Caco-2 (cell line): ENCODE results near the gene TGM6. TPM values are rescaled to one million over a fixed set of nuclear protein-coding genes. Genes with fewer than 3 reads are reported as not detected.

Experiments
- BruUV-seq: library from RNA; stranded (reverse); fragments of 400-500 nt; replicated peaks from 2 replicates; lab custom pipeline; 2021; lab: Mats Ljungman, UMichigan
- CTCF ChIA-PET: fragments of 300-600 bp; sonication (Branson Sonifier 250); formaldehyde crosslinking; loops from one replicate; lab custom pipeline; 2022; ENCODE audit warnings: antibody characterized with exemption; lab: Charles Lee
- POLR2A ChIA-PET: fragments of 300-600 bp; sonication (Branson Sonifier 250); formaldehyde crosslinking; loops from one replicate; lab custom pipeline; 2022; ENCODE audit warnings: antibody characterized with exemption; lab: Charles Lee
- DNase-seq, 2 experiments: peaks; one replicate each; pipeline versions ENCODE4 v3.0.0 to v3.0.0-alpha.2; 2020 to 2022
- H3K27me3 ChIP-seq: replicated peaks from 2 replicates; pipeline ENCODE4 v1.6.0; 2011; ENCODE audit warnings: low read length; ENCODE audit not compliant: control insufficient read depth, insufficient read depth
- H3K36me3 ChIP-seq: 2 replicates; pipeline ENCODE4 v1.5.1; 2011; ENCODE audit warnings: low read length; ENCODE audit not compliant: control insufficient read depth, insufficient read depth
- H3K4me1 ChIP-seq: fragments of 250-450 bp; sonication (Bioruptor Pico); 2 replicates; pipeline ENCODE4 v1.5.1; 2020; ENCODE audit warnings: mild to moderate bottlenecking
- H3K4me3 ChIP-seq: 2 replicates; pipeline ENCODE4 v1.5.1; 2011; ENCODE audit warnings: low read depth, mild to moderate bottlenecking, control low read depth, low read length
- H3K9me3 ChIP-seq: fragments of 250-450 bp; sonication (Bioruptor Pico); 2 replicates; pipeline ENCODE4 v1.5.1; 2020; ENCODE audit warnings: mild to moderate bottlenecking, moderate library complexity
- H3K27ac Mint-ChIP-seq: one replicate; pipeline ENCODE4 v1.8.0; 2022; ENCODE audit warnings: mixed read lengths; ENCODE audit not compliant: unreplicated experiment
- H3K27me3 Mint-ChIP-seq: one replicate; pipeline ENCODE4 v1.8.0; 2022; ENCODE audit warnings: mixed read lengths; ENCODE audit not compliant: insufficient read depth, unreplicated experiment
- H3K36me3 Mint-ChIP-seq: one replicate; pipeline ENCODE4 v1.8.0; 2022; ENCODE audit warnings: mild to moderate bottlenecking, mixed read lengths; ENCODE audit not compliant: insufficient read depth, unreplicated experiment
- H3K4me1 Mint-ChIP-seq: one replicate; pipeline ENCODE4 v1.8.0; 2022; ENCODE audit warnings: low read depth, mixed read lengths; ENCODE audit not compliant: unreplicated experiment
- H3K4me3 Mint-ChIP-seq: one replicate; pipeline ENCODE4 v1.8.0; 2022; ENCODE audit warnings: mild to moderate bottlenecking, moderate library complexity, mixed read lengths; ENCODE audit not compliant: unreplicated experiment
- H3K9me3 Mint-ChIP-seq: one replicate; pipeline ENCODE4 v1.8.0; 2022; ENCODE audit warnings: mixed read lengths; ENCODE audit not compliant: unreplicated experiment
- intact Hi-C: fragments of 100-400 bp; cut with micrococcal nuclease; formaldehyde crosslinking; loops from one replicate; pipeline ENCODE4 v1.10.0; 2022; ENCODE audit not compliant: unreplicated experiment
- total RNA-seq: library from RNA; stranded (reverse); gene quantifications from 2 replicates; pipeline ENCODE4 v1.2.3, GENCODE V29; 2022
- TF ChIP-seq, protein P1 (sequence below), 2 experiments: fragments of 200-600 bp in 1 of 2; IDR thresholded peaks; 1 replicate in 1 of 2; 2 replicates in 1 of 2; pipeline versions ENCODE4 v1.5.1 to v1.8.0; 2011 to 2022; ENCODE audit warnings: antibody characterized with exemption in 1 of 2, control low read depth in 1 of 2, inconsistent platforms in 1 of 2, low read depth in 1 of 2, low read length in 1 of 2, mild to moderate bottlenecking in 1 of 2, moderate library complexity in 1 of 2; ENCODE audit not compliant: insufficient read depth in 1 of 2, severe bottlenecking in 1 of 2, unreplicated experiment in 1 of 2

TGM6 gene
- total RNA-seq, 1 experiment from 2014 or later: not detected

DNA sequence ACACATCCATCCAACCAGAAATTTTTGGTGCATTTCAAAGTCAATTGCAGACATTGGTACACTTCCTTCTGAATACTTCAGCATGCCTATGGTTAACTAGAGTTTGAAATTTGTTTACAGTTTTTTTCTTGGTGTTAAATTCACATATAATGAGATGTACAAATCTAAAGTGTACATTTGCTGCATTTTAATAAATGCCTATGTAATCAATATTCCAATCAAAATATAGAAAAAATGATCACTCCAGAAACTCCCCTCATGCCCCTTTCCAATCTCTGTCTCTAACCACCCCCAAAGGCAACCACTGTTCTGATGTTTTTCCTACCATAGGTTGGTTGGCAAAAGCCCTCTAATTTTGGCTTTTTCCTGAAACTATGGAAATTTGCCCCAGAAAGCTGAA lies 7.6 kb upstream of the TGM6 start:
- no peaks in the 10 kb centered on the region for H3K27me3 ChIP-seq
- Mint-ChIP-seq H3K4me1 (no peaks in the 10 kb centered on the region), H3K36me3 (peaks cover 5% of the 10 kb centered on the region), H3K27ac (no peak overlapping the region), H3K9me3 (peaks cover 19% of the 10 kb centered on the region), H3K4me3 (no peak overlapping the region), H3K27me3 (peaks cover 19% of the 10 kb centered on the region)
- POLR2A ChIA-PET: no interaction called here
- no peak overlapping the region for H3K4me3 ChIP-seq
- CTCF ChIA-PET: no interaction called here
- no peaks in the 10 kb centered on the region for H3K4me1 ChIP-seq
- BruUV-seq: no TSS peak
- intact Hi-C loops: no loop called here
- H3K36me3 ChIP-seq: no peaks in the 10 kb centered on the region
- TF ChIP-seq, protein P1, sequence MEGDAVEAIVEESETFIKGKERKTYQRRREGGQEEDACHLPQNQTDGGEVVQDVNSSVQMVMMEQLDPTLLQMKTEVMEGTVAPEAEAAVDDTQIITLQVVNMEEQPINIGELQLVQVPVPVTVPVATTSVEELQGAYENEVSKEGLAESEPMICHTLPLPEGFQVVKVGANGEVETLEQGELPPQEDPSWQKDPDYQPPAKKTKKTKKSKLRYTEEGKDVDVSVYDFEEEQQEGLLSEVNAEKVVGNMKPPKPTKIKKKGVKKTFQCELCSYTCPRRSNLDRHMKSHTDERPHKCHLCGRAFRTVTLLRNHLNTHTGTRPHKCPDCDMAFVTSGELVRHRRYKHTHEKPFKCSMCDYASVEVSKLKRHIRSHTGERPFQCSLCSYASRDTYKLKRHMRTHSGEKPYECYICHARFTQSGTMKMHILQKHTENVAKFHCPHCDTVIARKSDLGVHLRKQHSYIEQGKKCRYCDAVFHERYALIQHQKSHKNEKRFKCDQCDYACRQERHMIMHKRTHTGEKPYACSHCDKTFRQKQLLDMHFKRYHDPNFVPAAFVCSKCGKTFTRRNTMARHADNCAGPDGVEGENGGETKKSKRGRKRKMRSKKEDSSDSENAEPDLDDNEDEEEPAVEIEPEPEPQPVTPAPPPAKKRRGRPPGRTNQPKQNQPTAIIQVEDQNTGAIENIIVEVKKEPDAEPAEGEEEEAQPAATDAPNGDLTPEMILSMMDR (IDR thresholded peaks at IDR 0.05; ENCODE audit: insufficient read depth in 1 of 2, low read depth in 1 of 2, low read length in 1 of 2, severe bottlenecking in 1 of 2, unreplicated experiment in 1 of 2): no peak
- peaks cover 5% of the 10 kb centered on the region; the same call in 1 of the 2 replicates for H3K9me3 ChIP-seq
- DNase-seq: no peak

DNA sequence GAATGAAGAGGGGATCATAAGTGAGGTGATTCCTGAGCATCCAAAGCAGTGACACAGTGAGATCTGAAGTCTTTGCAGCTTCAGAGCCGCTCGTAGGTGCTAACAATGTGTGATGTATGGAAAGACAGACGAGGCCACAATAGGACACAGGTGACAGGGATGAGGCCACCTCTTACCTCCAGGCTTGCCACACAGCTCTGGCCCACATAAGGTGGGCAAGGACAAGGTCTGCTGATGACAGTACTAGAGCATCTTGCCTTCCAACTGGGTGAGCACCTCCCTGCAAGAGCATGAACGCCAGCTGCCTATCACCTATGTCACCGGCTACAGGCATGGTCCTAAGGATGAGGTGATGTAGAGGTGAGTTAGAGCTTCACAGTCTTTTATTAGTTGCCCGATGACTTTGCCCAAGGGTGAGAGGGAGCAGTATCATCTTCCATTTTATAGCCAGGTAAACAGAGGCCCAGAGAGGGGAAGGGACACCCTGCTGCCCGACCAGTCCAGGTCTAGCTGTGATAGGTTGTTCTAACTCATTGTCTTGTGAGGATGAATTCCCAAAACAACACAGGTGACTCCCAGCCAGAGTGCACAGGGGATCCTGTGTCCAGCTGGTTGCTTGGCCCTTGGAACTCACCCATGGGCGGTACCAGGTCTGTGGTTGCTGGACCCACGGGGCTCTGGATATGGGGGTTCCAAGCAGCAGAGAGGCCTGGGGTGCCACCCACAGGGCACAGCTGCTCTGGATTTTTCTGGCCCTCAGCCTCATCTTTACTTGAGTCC lies 6.2 kb upstream of the TGM6 start:
- no peaks in the 10 kb centered on the region for H3K4me1 Mint-ChIP-seq

DNA sequence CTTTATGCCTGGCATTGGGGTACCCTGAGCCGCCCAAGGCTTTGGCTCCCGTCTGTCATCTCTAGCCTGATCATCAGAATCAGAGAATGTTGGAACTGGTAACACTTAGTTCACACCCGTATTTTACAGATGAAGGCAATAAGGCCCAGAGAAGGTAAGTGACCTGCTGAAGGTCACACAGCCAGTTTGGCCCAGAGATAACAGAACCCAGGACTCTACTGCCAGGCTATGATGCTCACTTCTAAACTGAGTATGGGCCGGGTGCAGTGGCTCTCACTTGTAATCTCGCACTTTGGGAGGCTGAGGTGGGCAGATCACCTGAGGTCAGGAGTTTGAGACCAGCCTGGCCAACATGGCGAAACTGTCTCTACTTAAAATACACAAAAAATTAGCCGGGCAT lies 1.8 kb upstream of the TGM6 start:
- Mint-ChIP-seq H3K27me3 (peaks cover 6% of the 10 kb centered on the region), H3K9me3 (no peaks in the 10 kb centered on the region), H3K4me3 (no peak overlapping the region), H3K27ac (no peak overlapping the region), H3K36me3 (peaks cover 5% of the 10 kb centered on the region), H3K4me1 (no peaks in the 10 kb centered on the region)
- H3K27me3 ChIP-seq: no peaks in the 10 kb centered on the region
- H3K4me3 ChIP-seq: no peak overlapping the region
- TF ChIP-seq, protein P1 (IDR thresholded peaks at IDR 0.05; ENCODE audit: insufficient read depth in 1 of 2, low read depth in 1 of 2, low read length in 1 of 2, severe bottlenecking in 1 of 2, unreplicated experiment in 1 of 2): no peak
- no peak for DNase-seq
- intact Hi-C loops: no loop called here
- no peaks in the 10 kb centered on the region for H3K36me3 ChIP-seq
- no TSS peak for BruUV-seq
- CTCF ChIA-PET: interaction anchor here (0.7 kb wide), 1 partner anchor 10 kb away, joined by 4 read pairs; no protein-coding TSS in a partner anchor
- H3K9me3 ChIP-seq: no peaks in the 10 kb centered on the region
- H3K4me1 ChIP-seq: no peaks in the 10 kb centered on the region
- POLR2A ChIA-PET: no interaction called here

More for the DNA sequence above, 6.2 kb upstream of the TGM6 start:
- no peaks in the 10 kb centered on the region for H3K36me3 ChIP-seq
- H3K4me3 Mint-ChIP-seq: no peak overlapping the region
- H3K27me3 Mint-ChIP-seq: peaks cover 19% of the 10 kb centered on the region
- ChIA-PET POLR2A (no interaction called here), CTCF (interaction anchor here (1.5 kb wide), 1 partner anchor 12 kb away, joined by 3 read pairs; no protein-coding TSS in a partner anchor)
- no peaks in the 10 kb centered on the region for H3K27me3 ChIP-seq
- no peak overlapping the region for H3K27ac Mint-ChIP-seq
- no TSS peak for BruUV-seq
- no peak for DNase-seq
- H3K36me3 Mint-ChIP-seq: peaks cover 5% of the 10 kb centered on the region
- H3K9me3 Mint-ChIP-seq: peaks cover 9% of the 10 kb centered on the region
- TF ChIP-seq, protein P1 (IDR thresholded peaks at IDR 0.05; ENCODE audit: insufficient read depth in 1 of 2, low read depth in 1 of 2, low read length in 1 of 2, severe bottlenecking in 1 of 2, unreplicated experiment in 1 of 2): no peak
- H3K9me3 ChIP-seq: no peaks in the 10 kb centered on the region
- H3K4me1 ChIP-seq: no peaks in the 10 kb centered on the region
- H3K4me3 ChIP-seq: no peak overlapping the region
- intact Hi-C loops: no loop called here
